GM19463 (cell line): ENCODE data around the gene CDCP1.

Source experiments
- ATAC-seq: cut with Tn5 transposase; IDR thresholded peaks from one replicate; pipeline ENCODE4 v1.9.1; 2021; ENCODE audit warnings: mild to moderate bottlenecking, moderate library complexity; ENCODE audit not compliant: unreplicated experiment

CDCP1 gene

GRCh38 chr3:45139372-45140140, 6.6 kb downstream of the CDCP1 start:
- ATAC-seq = no peak

GRCh38 chr3:45137656-45138181, 8.5 kb downstream of the CDCP1 start:
- ATAC-seq = no peak

GRCh38 chr3:45135959-45136358, 10.2 kb downstream of the CDCP1 start:
- no peak for ATAC-seq

GRCh38 chr3:45134758-45135521, 11.2 kb downstream of the CDCP1 start:
- no peak for ATAC-seq

GRCh38 chr3:45132568-45133211, 13.5 kb downstream of the CDCP1 start:
- no peak for ATAC-seq

- ATAC-seq = no peak
Observed at GRCh38 chr3:45131201-45131600, 15.0 kb downstream of the CDCP1 start.

GRCh38 chr3:45130476-45130875, 15.7 kb downstream of the CDCP1 start:
- ATAC-seq = no peak

GRCh38 chr3:45128950-45129349, 17.2 kb downstream of the CDCP1 start:
- no peak for ATAC-seq

GRCh38 chr3:45127130-45127822, 18.9 kb downstream of the CDCP1 start:
- ATAC-seq = no peak

- ATAC-seq = no peak
Observed at GRCh38 chr3:45126730-45127129, 19.4 kb downstream of the CDCP1 start.

GRCh38 chr3:45125550-45126026, 20.6 kb downstream of the CDCP1 start:
- no peak for ATAC-seq

- ATAC-seq = no peak
Observed at GRCh38 chr3:45124956-45125355, 21.2 kb downstream of the CDCP1 start.

GRCh38 chr3:45124352-45124751, 21.8 kb downstream of the CDCP1 start:
- no peak for ATAC-seq

- no peak for ATAC-seq
Observed at GRCh38 chr3:45123581-45124269, 22.5 kb downstream of the CDCP1 start.

GRCh38 chr3:45123030-45123429, 23.1 kb downstream of the CDCP1 start:
- peak; percentile 82 for ATAC-seq

- no peak for ATAC-seq
Observed at GRCh38 chr3:45120359-45121158, 25.6 kb downstream of the CDCP1 start.

GRCh38 chr3:45119824-45120358, 26.3 kb downstream of the CDCP1 start:
- ATAC-seq = no peak

GRCh38 chr3:45119376-45119775, 26.8 kb downstream of the CDCP1 start:
- no peak for ATAC-seq

GRCh38 chr3:45118615-45119071, 27.5 kb downstream of the CDCP1 start:
- ATAC-seq = no peak
